GM19438 (cell line): ENCODE data around the gene SRRM2.

Experiments used
- ATAC-seq: cut with Tn5 transposase; IDR thresholded peaks from one replicate; pipeline ENCODE4 v1.9.1; 2021; ENCODE audit warnings: low read depth; ENCODE audit not compliant: unreplicated experiment

The SRRM2 gene

GRCh38 chr16:2775131-2775716 lies 22.8 kb downstream of the SRRM2 start:
- no peak for ATAC-seq

- no peak for ATAC-seq
These were observed 23.5 kb downstream of the SRRM2 start for GRCh38 chr16:2775765-2776499.

- peak; percentile 27 for ATAC-seq
These were observed 24.2 kb downstream of the SRRM2 start for GRCh38 chr16:2776500-2777139.

- peak; percentile 64 for ATAC-seq
These were observed 24.9 kb downstream of the SRRM2 start, which contains the start of gene ELOB for GRCh38 chr16:2777231-2777902. Gene ELOB, minus strand, starts transcription at chr16:2777280. Its CDS starts 41 bp downstream, at chr16:2777239.

GRCh38 chr16:2777903-2778629 lies 25.6 kb downstream of the SRRM2 start:
- no peak for ATAC-seq

GRCh38 chr16:2778630-2778958 lies 26.2 kb downstream of the SRRM2 start:
- ATAC-seq, result no peak

GRCh38 chr16:2779151-2779920 lies 26.9 kb downstream of the SRRM2 start:
- no peak for ATAC-seq

GRCh38 chr16:2779978-2780898 lies 27.8 kb downstream of the SRRM2 start:
- no peak for ATAC-seq

- ATAC-seq, result no peak
These were observed 30.3 kb downstream of the SRRM2 start for GRCh38 chr16:2782583-2783351.

- no peak for ATAC-seq
These were observed 31.3 kb downstream of the SRRM2 start for GRCh38 chr16:2783581-2784357.

- no peak for ATAC-seq
These were observed 32.1 kb downstream of the SRRM2 start for GRCh38 chr16:2784358-2785100.

GRCh38 chr16:2785101-2785991 lies 32.9 kb downstream of the SRRM2 start:
- ATAC-seq, result no peak

- no peak for ATAC-seq
These were observed 33.8 kb downstream of the SRRM2 start for GRCh38 chr16:2786061-2786825.

GRCh38 chr16:2786826-2787151 lies 34.4 kb downstream of the SRRM2 start:
- ATAC-seq, result no peak

- ATAC-seq, result no peak
These were observed 35.0 kb downstream of the SRRM2 start, which contains the start of gene PRSS33 for GRCh38 chr16:2787406-2787805. Gene PRSS33, minus strand, starts transcription at chr16:2787560. Its CDS starts 1,013 bp downstream, at chr16:2786547.
